ENCODE results near the gene SSH3.

The SSH3 gene

DNA sequence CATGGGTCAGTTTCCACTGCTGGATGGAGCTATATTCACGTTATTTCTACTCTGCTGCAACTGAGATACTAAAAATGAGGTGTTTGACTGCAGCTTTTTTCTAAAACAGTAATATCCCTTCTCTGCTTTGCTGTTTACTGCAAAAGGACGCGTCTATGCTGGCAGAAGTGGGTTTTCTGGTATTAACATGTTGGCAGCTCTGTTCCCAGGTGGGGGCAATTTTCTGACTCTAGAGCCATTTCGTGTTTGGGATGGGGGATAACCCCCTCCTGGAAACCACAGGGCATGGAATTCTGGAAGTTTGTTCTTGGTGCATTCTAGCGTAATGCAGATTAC is 32.2 kb upstream of the SSH3 start:
- peak overlapping the region; percentile 89 for H3K4me3 ChIP-seq (ENCODE audit: low read depth, low read length)
- no peak for TF ChIP-seq MYC (IDR thresholded peaks at IDR 0.05; ENCODE audit: low read depth, low read length)
- TF ChIP-seq, protein P1, sequence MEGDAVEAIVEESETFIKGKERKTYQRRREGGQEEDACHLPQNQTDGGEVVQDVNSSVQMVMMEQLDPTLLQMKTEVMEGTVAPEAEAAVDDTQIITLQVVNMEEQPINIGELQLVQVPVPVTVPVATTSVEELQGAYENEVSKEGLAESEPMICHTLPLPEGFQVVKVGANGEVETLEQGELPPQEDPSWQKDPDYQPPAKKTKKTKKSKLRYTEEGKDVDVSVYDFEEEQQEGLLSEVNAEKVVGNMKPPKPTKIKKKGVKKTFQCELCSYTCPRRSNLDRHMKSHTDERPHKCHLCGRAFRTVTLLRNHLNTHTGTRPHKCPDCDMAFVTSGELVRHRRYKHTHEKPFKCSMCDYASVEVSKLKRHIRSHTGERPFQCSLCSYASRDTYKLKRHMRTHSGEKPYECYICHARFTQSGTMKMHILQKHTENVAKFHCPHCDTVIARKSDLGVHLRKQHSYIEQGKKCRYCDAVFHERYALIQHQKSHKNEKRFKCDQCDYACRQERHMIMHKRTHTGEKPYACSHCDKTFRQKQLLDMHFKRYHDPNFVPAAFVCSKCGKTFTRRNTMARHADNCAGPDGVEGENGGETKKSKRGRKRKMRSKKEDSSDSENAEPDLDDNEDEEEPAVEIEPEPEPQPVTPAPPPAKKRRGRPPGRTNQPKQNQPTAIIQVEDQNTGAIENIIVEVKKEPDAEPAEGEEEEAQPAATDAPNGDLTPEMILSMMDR (IDR thresholded peaks at IDR 0.05; ENCODE audit: low read depth, low read length), result no peak
- no peak for TF ChIP-seq MAX (IDR thresholded peaks at IDR 0.05; ENCODE audit: low read depth, low read length)
- TF ChIP-seq POLR2A (IDR thresholded peaks at IDR 0.05; ENCODE audit: extremely low read depth, insufficient read length), result no peak
- no peak for DNase-seq (ENCODE audit: low read depth)

- TF ChIP-seq, protein P1 (IDR thresholded peaks at IDR 0.05; ENCODE audit: low read depth, low read length), result no peak
- TF ChIP-seq POLR2A (IDR thresholded peaks at IDR 0.05; ENCODE audit: extremely low read depth, insufficient read length) (peak; percentile 7), MAX (IDR thresholded peaks at IDR 0.05; ENCODE audit: low read depth, low read length) (peak; percentile 52; the same call in 1 of the 2 replicates), MYC (IDR thresholded peaks at IDR 0.05; ENCODE audit: low read depth, low read length) (peak; percentile 52)
- peak; percentile 99 for DNase-seq (ENCODE audit: low read depth)
- H3K4me3 ChIP-seq (ENCODE audit: low read depth, low read length), result peak overlapping the region; percentile 89
These were observed 31.6 kb upstream of the SSH3 start for GRCh38 chr11:67271541-67272284.

GRCh38 chr11:67272327-67273259 is 30.7 kb upstream of the SSH3 start:
- peak overlapping the region; percentile 89 for H3K4me3 ChIP-seq (ENCODE audit: low read depth, low read length)
- DNase-seq (ENCODE audit: low read depth), result peak; percentile 65
- TF ChIP-seq, protein P1 (IDR thresholded peaks at IDR 0.05; ENCODE audit: low read depth, low read length), result no peak
- TF ChIP-seq MAX (IDR thresholded peaks at IDR 0.05; ENCODE audit: low read depth, low read length) (peak; percentile 81), POLR2A (IDR thresholded peaks at IDR 0.05; ENCODE audit: extremely low read depth, insufficient read length) (peak; percentile 29), MYC (IDR thresholded peaks at IDR 0.05; ENCODE audit: low read depth, low read length) (no peak)

DNA sequence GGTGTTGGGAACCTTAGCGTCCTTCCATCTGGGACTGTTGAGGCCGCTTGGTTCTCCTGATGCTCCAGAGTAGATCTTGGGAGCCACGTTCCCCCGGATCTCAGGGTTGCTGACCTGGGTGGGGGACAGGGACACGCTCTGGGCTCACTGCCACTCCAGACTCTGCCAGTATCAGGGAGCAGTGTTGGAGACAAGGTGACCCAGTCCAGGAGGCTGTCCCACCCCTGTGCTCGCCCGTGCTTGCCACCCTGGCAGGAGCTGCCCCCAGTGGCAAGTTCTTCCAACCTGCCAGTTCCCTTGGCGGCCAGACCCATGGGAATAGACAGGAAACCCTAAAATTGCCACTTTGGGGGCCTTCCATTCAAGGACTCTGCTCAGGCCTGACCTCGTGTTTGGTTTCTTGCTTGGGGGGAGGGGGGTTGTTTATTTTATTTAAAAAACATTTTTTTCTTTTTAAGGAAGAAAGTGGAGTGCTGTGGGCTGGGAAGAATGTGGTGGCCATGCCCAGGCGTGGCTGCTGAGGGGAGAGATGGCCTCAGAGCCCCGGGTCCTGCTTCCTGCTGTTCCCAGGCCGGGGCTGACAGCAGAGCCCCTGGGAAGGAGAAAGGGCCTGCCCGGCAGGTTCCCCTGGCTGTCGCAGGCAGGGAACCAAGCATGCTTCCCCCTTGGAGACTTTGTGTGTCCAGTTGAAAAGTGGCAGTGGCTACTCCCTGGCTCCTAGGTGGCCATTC is 29.9 kb upstream of the SSH3 start:
- H3K4me3 ChIP-seq (ENCODE audit: low read depth, low read length), result peak overlapping the region; percentile 89
- DNase-seq (ENCODE audit: low read depth), result peak; percentile 81
- TF ChIP-seq MYC (IDR thresholded peaks at IDR 0.05; ENCODE audit: low read depth, low read length), result no peak
- no peak for TF ChIP-seq MAX (IDR thresholded peaks at IDR 0.05; ENCODE audit: low read depth, low read length)
- no peak for TF ChIP-seq POLR2A (IDR thresholded peaks at IDR 0.05; ENCODE audit: extremely low read depth, insufficient read length)
- TF ChIP-seq, protein P1 (IDR thresholded peaks at IDR 0.05; ENCODE audit: low read depth, low read length), result no peak

DNA sequence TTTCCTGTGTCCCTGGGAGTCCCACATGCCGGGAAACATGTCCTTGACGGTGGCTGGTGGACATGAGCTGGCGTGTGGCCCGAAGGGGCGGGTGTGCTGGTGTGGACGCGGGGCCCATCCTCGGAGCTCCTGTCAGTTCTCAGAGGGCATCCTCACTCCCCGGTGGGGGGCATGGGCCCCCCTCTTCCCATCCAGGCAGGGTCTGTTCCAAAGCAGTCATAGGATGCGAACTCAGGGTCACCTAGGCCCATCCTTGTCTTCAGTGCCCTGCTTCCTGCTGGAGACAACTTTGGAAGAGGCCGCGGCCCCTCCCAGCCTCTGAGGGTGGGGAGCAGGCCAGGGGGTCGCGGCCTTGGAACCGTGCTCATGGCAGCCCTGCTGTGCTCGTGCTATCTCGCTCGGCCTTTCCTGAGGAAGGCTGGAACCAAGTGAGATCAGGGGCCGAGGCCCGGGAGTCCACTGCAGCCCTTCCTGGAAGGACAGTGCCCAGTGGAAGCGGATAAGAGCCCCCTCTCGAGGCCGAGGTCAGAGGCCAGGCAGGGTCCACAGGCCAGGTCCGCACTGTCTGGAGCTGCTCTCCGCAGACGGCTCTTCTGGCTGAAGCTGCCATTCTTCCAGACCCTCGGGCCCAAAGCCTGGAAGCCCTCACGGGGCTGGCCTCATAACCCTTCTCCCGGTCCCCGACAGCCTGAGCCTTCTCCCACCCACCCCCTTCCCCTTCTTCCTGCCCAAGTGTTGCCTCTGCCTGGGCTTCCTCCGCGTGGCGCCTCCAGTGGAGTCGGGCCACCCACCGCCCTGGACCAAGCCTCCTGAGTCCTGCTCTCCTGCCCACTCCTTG is 28.3 kb upstream of the SSH3 start:
- DNase-seq (ENCODE audit: low read depth), result no peak
- no peak overlapping the region for H3K4me3 ChIP-seq (ENCODE audit: low read depth, low read length)
- no peak for TF ChIP-seq MYC (IDR thresholded peaks at IDR 0.05; ENCODE audit: low read depth, low read length)
- TF ChIP-seq POLR2A (IDR thresholded peaks at IDR 0.05; ENCODE audit: extremely low read depth, insufficient read length), result no peak
- TF ChIP-seq, protein P1 (IDR thresholded peaks at IDR 0.05; ENCODE audit: low read depth, low read length), result no peak
- no peak for TF ChIP-seq MAX (IDR thresholded peaks at IDR 0.05; ENCODE audit: low read depth, low read length)

Measured in NB4 (cell line).